Fibroblast of skin of left biceps (primary cell): ENCODE data around the gene PVALEF.
A peak's percentile ranks its signal among the peaks of the same experiment; 100 is the strongest.

Source experiments
- DNase-seq, 2 experiments: peaks; one replicate each; pipeline ENCODE4 v3.0.0-alpha.2; 2013; ENCODE audit warnings: low read depth in 2 of 2

The PVALEF gene

DNA sequence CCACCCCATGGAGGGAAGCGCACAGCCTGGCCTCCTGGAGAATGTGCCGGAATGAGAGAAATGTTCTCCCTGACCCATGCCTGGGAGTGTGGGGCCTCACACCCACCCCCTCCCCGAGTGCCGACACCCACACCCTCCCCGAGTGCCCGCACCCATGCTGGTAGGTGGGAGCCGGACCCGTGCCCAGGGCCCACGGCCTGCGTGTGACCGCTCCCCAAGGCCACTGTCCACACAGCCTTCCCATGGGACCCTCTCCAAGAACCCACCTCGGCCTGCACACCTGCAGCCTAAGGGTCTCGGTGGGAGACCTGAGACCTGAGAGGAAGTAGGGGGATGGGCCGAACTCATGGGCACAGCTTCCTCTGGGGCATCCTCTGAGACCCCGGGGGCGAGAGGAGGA is 3.3 kb upstream of the PVALEF start:
- no peak for DNase-seq

DNA sequence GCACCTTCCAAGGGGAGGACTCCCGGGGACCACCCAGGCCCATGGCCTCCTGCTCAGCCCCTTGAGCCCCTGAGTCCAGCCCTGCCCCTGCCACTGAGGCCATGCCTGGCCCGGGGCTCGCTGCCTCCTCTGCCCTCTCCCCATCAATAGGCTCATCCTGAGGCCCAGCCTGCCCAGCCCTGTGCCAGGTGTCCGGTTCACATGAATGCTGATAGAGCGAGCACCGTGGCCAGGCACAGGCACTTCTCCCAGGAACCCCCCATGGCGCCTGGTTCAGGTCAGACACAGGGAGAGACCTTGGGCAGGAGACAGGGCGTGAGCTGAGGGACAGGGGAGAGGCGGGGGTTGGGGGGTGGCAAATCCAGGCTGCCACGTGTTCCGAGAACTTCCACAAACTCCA is 2.8 kb upstream of the PVALEF start:
- no peak for DNase-seq

DNA sequence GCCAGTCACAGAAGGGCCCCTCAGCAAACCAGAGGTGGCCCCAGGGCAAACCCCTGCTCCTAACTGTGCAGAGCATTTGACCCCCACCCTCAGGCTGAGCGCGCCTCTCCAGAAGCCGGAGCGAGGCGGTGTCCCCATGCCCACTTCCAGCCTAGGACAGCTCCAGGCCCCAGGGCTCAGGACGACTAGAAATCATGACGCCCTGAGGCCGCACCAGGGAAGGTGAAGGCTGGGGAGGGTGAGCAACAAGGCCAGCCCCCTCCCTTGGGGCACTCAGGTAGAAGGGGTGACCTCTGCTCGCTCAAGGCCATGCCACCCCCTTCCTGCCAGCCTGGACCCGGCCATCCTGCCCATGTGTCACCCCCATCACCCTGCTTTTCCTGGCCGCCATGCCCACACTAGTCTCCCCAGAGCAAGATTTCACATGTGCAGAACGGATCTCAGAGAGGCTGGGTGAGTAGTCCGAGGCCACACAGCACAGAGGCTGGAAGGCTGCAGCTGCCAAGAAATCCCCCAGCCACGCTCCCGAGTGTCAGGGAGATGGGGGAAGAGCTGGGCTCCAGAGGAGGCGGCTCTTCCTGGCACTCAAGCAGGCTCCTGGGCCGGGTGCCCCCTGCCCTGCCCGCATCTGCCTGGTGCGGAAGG is 2.1 kb upstream of the PVALEF start:
- no peak for DNase-seq

DNA sequence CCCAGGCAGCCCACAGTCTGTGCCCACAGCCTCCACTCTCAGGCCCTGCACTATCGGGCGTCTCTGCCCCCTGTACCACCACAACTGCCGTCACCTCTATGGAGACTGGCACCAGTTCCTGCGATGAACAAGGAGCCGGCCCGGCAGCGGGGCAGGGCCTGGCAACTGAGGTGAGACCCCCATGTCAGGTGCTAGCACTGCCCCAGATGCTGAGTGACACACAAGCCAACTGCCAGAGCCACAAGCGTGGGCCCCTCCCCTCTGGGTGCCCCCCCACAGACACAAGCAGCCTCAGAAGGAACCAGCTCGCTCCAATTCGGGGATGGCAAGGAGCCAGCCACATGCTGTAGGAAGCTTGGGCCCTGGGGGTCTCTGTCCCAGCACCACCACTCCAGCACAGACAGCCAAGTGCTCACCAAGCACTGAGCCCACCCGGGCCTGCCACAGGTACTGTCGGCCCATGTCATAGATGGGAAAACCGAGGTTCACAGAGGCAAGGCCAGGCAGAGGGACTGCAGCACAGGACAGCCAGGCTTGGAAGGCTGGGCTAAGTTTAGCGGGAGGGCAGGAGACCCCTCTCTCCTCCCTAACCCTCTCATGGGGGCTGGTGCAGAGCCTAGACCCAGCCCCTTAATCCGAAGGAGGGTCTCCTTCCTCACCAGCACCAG is 1.5 kb upstream of the PVALEF start:
- no peak for DNase-seq

DNA sequence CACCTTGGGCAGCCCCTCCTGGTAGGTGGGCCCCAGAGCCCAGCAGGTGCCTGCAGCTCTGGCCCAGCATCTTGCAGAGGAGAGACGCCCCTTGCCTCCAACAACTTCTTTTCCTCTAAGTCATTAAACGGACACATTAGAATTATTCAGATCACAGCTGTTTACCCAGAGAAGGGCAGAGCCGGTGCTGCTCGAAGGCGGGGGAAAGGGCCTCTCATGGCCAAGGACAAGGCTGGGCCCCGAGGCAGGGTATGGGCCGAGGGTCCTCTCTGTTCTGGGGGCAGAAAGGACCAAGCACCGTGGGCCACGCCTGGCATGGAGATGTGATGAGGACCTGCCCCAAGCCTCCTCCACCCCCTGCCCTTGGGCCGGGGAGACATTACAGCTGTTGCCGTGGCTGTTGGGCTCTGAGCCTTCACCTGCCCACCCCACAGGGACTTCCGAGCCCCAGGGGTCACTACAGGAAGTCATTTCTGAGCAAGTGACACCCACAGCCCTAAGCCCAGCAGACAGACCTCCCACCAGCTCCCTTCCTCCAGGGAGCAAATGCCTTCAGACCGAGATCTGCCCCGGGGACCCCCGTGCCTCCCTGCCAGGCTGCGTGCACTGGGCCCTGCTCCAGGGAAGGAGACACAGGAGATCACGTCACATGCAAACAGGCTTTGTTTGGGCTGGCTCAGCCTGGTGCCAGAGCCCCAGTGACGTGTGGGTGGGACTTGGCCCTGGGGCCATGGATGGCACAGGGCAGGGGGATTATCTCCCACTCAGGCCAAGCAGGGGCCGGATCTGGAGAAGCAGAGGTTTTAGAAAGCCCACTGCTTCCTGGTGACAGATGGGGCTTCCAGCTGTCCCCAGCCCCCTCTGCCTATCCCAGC is 699 bp upstream of the PVALEF start:
- no peak for DNase-seq

DNA sequence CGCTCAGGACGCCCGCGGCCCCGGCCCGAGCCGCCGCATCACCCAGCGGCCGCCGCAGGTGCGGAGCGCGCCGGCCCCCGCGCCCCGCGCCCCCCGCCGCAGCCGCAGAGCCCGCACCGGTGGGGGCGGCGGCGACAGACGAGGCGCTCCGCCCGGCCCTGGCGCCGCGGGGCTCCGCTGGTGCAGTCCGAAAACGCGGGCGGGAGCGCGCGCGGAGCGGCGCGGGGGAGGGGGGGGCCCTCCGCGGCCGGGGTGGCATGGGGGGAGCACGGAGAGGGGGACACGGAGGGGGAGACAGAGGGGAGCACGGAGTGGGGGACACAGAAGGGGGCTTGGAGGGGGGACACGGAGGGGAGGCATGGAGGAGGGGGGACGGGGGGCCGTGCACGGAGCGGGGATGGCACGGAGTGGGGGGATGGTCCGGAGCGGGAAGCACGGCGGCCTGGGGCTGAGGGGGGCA is 756 bp downstream of the PVALEF start, which contains the start of gene AATK:
TSS of gene AATK (minus strand) at position 189 of the 460 bp plus-strand sequence. CDS start 229 bp downstream, outside the sequence.
- no peak for DNase-seq

DNA sequence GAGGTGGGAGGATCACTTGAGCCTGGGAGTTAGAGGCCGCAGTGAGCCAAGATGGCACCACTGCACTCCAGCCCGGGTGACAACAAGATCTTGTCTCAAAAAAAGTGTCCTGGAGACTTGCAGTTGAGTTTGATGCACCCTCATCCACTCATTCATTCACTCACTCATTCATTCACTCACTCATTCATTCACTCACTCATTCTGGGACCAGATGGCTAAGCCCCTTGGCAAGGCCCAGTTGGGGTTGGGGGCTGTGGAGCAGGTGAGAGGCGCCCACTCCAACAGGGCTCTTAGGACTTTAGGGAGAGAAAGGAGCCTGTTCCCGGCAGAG is 1.9 kb downstream of the PVALEF start:
- DNase-seq, result no peak

DNA sequence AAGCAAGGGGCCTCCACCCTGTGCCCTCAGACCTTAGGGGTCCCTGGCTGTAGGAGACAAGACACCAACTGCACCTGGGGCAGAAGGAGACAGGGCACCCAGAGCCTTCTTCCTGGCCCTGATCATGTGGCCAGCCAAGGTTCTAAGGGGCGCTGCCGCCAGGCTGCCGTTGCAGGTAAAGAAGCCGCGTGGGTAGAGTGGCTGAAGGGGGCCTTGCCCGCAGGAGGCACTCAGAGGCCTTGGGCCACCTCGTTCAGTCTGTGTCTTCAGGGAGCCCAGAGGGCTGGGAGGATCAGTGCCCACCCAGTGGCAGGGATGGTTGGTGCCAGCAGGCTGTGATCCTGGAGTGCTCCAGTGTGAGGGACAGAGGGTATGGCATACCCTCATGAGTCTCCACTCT is 2.3 kb downstream of the PVALEF start:
- no peak for DNase-seq

DNA sequence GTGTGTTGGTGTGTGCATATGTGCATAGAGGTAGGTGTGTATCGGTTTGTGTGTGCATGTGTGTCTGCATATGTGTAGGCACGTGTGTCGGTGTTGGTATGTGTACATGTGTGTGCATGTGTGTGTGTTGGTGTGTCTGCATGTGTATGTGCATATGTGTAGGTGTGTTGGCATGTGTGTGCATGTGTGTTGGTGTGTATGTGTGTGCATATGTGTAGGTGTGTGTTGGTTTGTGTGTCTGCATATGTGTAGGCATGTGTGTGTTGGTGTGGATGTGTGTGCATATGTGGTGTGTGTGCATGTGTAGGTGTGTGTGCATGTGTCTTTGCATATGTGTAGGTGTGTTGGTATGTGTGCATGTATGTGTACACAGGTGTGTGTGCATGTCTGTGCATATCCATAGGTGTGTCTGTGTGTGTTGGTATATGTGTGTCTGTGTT is 4.6 kb downstream of the PVALEF start:
- no peak for DNase-seq

DNA sequence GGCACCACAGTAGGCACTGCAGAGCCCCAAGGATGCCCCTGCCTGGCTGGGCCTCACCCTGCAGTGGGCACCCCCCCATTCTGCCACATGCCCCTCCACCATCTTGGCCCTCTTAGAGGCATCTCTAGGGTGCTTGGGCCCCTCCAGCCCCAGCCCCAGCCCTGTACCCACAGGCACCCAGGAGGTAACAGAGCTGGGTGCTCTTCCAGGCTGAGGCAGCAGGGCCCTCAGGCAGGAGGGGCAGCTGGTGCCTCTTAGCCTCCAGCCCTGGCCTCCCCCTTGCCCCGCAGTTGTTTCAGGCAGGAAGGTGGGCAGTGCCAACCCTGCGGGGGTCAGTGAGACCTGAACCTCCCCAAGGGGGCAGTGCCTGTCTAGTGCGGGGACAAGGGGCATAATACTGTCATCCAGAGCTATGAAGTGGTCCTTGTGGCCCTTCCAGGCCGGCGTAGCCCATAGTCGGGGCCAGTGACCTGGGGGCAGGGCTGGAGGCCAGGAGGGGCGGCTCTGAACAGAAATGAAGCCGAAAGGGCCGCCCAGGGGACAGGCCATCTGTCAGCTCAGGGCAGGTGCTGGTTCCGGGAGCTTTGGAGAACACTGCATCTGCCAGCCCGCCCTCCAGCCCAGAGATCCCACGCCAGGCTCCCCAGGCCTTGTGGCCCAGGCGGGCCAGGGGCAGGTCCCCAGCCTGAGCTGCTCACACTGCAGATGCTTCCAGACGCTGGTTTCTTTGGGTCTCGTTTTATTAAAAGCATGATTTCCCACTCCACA is 5.6 kb downstream of the PVALEF start:
- no peak for DNase-seq

DNA sequence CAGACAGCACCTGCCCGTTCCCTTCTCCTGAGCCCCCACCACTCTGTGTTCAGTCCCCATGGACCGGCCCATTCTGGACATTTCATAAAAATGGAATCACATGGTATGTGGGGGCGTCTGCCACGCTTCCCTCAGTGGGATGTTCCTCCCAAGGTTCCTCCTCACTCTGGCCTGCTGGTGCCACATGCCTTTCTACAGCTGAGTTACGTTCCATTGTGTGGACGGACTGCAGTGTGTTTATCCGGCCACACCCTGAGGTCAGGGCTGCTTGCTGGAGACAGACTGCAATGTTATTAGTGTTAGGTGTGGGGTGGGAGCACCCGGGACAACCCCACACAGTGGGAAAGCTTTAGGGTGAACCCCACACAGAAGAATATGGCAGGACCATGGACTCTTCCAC is 6.6 kb downstream of the PVALEF start:
- no peak for DNase-seq

DNA sequence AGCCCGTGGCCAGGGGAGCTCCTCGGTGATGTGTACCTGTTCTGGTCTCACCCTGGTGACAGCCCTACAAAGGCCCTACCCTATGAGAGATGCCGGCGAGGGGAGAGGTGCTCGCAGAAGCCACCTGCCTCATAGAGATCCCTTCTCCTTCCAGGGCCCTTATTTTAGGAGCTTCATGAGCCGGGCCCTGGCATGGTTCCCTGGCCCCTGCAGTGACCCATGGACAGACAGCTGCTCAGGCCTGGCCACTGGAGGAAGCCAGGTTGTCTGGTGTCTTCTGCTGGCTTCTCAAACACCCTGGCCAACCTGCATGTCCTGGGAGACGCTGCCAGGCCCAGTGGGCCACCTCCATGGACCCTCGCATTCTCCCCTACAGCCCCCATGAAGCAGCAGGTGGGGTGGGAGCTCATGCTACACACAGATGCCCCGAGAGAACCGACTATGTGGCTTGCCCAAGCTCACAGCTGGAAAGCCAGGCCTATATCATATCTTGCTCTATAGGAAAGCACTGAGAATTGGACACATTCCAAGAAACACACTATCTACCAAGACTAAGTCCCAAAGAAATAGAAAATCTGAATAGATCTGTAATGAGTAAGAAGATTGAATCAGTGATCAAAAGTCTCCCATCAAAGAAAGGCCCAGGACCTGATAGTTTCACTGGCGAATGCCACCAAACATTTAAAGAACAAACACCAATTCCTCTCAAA is 7.9 kb downstream of the PVALEF start:
- DNase-seq, result no peak

DNA sequence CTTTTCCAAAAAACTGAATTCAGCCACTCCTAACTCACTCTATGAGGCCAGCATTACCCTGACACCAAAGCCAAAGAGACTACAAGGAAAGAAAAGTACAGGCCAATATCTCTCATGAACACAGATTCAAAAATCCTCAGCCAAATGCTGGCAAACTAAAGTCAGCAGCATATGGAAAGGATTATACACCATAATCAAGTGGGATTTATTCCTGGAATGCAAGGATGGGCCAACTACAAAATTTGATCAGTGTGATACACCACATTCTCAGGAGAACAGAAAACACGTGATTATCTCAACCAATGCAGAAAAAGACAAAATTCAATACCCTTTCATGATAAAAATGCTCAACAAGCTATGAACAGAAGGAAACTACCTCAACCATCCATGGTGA is 8.5 kb downstream of the PVALEF start:
- peak; percentile 21 to 26 for DNase-seq

DNA sequence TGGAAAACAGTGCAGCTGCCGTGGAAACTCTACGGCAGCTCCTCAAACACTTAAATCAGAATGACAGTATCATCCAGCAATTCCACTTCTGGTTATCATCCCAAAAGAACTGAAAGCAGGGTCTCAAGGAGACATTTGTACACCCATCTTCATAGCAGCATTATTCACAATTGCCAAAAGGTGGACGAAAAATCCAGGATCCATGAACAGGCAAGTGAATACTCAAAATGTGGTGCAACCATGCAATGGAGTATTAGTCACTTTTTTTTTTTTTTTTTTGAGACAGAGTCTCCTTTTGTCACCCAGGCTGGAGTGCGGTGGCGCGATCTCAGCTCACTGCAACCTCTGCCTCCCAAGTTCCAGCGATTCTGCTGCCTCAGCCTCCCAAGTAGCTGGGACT is 11.4 kb downstream of the PVALEF start:
- DNase-seq, result no peak

DNA sequence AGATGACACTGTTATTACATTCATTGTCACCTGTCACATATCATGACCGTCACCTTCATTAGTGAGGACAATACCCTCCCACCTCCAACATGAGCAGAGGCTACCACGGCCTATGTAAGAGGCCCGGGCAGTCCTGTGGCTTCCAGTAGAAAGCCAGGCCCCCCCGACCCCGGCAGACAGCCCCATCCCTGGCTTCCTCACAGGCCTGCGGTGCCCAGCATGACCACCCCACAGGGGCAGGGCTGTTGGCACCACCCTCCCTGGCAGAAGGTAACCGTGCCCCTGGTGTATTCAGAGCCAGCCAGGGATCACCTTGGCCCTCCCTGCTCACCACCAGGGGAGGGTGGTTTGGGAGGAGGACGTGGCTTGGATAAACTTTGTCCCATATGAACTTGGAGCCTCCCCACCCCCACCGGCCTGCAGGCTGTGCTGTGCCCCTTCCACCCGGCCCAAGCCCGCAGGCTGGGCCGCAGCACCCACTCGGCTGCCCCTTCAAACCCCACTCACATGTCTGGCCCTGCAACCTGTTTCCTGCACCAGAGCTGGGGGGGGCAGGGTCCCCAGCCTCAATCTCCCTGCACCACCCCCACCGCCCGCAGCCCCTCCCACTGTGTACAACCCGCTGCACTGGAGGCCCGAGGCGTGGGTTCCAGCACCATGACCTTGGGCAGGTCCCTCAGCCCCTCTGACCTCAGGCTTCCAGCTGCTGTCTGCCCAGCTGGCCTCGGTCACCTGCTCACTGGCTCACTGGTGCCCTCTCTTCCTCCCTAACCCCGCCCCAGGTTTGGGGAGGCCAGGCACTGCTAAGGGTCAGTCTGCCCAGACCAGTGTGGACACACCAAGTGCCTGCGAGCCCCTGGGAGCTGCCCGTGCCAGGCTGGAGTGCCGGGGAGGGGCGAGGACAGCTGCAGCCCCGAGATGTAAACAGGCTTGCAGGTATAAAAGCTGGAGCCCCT is 13.1 kb downstream of the PVALEF start:
- DNase-seq, result no peak

DNA sequence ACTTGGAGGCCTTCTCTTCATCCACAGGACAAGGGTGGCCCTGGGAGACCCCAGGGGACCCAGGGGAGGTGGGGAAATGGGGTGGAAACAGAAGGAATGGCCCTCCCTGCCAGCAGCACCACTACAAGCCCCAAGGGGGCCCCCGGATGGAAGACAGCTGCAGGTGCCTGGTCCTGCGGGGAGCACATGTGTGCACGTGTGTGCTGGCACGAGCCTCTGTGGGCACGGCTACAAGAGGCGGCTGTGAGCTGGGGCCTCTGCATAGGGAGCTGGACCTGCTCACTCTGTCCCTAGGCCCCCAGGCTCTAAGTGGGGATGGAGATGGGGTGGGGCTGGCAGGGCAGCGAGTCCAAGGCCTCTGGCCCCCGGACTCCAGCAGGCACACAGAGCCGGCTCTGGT is 13.9 kb downstream of the PVALEF start:
- DNase-seq, result no peak

DNA sequence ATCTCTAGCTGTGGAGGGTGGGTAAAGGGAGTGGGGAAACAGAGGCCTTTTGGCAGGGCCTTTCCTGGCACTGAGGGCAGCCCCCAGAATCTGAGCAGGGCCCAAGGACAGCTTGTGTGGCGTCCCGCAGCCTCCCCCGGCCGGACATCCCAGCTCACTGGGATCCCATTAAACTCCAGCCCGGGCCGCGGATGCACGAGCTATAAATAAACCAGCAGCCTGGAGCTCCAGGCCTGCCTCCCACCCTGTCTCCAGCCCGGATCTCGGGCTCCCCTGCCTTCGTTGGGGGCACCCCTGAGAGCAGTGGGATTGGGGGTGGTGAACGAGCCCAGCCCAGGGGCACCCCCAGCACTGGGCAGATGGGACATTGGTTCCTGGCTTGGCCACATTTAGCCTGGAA is 14.6 kb downstream of the PVALEF start:
- DNase-seq, result no peak

DNA sequence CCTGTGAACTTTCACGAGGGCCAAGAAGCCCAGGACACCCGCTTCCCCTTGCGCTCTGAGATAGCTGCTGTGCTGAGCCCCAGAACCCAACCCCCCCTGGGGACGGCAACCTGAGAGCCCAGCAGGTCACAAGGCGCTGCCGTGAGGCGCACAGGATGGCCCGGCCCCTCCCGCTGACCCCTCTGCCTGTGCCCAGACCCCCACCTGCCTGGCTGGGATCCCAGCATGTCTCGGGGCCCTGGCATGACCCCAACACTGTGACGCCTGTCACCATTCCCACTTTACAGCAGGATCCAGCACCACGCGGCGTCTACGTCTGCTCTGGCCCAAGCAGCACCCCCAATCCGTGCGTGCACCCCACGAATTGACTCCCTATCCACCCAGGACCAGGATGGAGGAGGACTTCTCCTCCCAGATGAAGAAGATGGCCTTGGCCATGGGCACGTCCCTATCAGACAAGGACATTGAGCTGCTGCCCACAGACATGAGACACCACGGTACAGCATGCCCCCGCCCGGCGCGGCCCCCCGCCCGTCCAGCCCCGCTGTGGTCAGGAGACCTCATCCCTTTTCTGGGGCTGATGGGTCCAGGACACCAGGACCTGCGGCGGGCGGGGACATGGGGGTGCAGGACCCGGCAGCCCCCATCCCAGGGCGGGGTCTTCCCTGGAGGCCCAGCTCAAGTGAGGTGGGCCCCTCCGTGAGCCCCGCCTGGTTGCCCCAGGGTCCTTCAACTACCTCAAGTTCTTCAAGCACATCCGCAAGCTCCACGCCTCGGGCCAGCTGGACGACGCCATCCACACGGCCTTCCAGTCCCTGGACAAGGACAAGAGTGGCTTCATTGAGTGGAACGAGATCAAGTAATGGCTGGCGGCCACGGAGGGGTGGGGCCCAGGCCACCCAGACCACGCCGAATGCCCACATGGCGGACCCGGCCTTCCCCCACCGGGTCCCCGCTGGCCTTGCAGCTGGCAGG is 15.8 kb downstream of the PVALEF start:
- DNase-seq, result no peak

DNA sequence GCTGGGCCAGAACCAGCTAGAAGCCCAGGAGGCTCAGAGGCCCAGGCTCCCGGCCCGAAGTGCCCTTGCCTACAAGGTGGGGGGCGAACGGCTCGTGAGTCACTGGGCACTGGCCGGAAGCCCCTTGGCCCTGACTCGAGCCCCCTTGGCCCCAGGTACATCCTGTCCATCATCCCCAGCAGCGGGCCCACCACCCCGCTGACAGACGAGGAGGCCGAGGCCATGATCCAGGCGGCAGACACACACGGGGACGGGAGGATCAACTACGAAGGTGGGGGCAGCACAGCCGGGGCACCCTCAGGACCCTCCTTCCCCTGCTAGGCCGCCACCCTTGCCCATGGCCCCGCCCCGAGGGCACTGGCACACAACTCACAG is 16.5 kb downstream of the PVALEF start:
- no peak for DNase-seq
